HCT116 (cell line): Measurements from ENCODE around the gene QPCT. TPM values are rescaled to one million over a fixed set of nuclear protein-coding genes. Genes with fewer than 3 reads are reported as not detected.
"Not testable (repeated sequence)": the region's sequence is repeated elsewhere in the genome, so short reads cannot be mapped to it uniquely, and the experiment has no call there.

Source experiments
- ATAC-seq: fragments of 200-7000 bp; cut with Tn5 transposase; 2 replicates; pipeline ENCODE4 v1.9.1; 2020; ENCODE audit warnings: mild to moderate bottlenecking, moderate library complexity
- BruUV-seq: library from RNA; stranded (reverse); fragments of 400-500 nt; replicated peaks from 2 replicates; lab custom pipeline; 2021; lab: Mats Ljungman, UMichigan
- CTCF ChIA-PET: fragments of 300-600 bp; sonication (Branson Sonifier 250); formaldehyde crosslinking; loops from one replicate; lab custom pipeline; 2021; ENCODE audit warnings: antibody characterized with exemption; lab: Charles Lee
- POLR2A ChIA-PET: fragments of 300-600, 350-600 bp; sonication (Branson Sonifier 250); formaldehyde crosslinking; loops from one replicate; lab custom pipeline; 2021; ENCODE audit warnings: antibody characterized with exemption; lab: Charles Lee
- RAD21 ChIA-PET, 2 experiments: fragments of 300-600 bp; sonication (Branson Sonifier 250); formaldehyde crosslinking; loops; one replicate each; lab custom pipeline; 2023; ENCODE audit warnings: low total read pairs in 2 of 2; ENCODE audit not compliant: uncharacterized antibody in 2 of 2, unreplicated experiment in 2 of 2, low non-redundant PET in 1 of 2; lab: Charles Lee
- DNase-seq: peaks from one replicate; pipeline ENCODE4 v3.0.0-alpha.2; 2010; ENCODE audit warnings: low read depth, low spot score
- H2AFZ ChIP-seq: fragments of 200-600 bp; shearing (Covaris generic), sonication (generic); 2 replicates; pipeline ENCODE4 v1.6.1; 2017; ENCODE audit warnings: low read depth, mixed run types, mixed read lengths, antibody characterized with exemption, low read length; ENCODE audit not compliant: poor library complexity, severe bottlenecking
- H3K27ac ChIP-seq: 2 replicates; pipeline ENCODE4 v1.5.1; 2012; ENCODE audit warnings: low read depth, low read length
- H3K27me3 ChIP-seq: fragments of 200-600 bp; sonication (generic); 2 replicates; pipeline ENCODE4 v1.6.1; 2016; ENCODE audit warnings: mixed run types, low read length, mixed read lengths; ENCODE audit not compliant: insufficient read depth
- H3K36me3 ChIP-seq, 2 experiments: fragments of 200-500 bp in 1 of 2; fragments of 200-600 bp in 1 of 2; sonication (Bioruptor generic) in 1 of 2; sonication (generic) in 1 of 2; 2 replicates each; pipeline versions ENCODE4 v1.5.1 to v1.6.1; 2014 to 2016; ENCODE audit warnings: low read length in 2 of 2, inconsistent platforms in 1 of 2, mixed read lengths in 1 of 2, mixed run types in 1 of 2; ENCODE audit not compliant: insufficient read depth in 2 of 2, control insufficient read depth in 1 of 2
- H3K4me1 ChIP-seq, 2 experiments: fragments of 200-600 bp in 1 of 2; sonication (generic) in 1 of 2; 2 replicates each; pipeline versions ENCODE4 v1.5.1 to v1.6.1; 2012 to 2017; ENCODE audit warnings: low read length in 2 of 2, inconsistent platforms in 1 of 2, mild to moderate bottlenecking in 1 of 2, mixed read lengths in 1 of 2, mixed run types in 1 of 2, moderate library complexity in 1 of 2; ENCODE audit not compliant: insufficient read depth in 2 of 2, control insufficient read depth in 1 of 2
- H3K4me2 ChIP-seq: fragments of 200-600 bp; sonication (generic); 2 replicates; pipeline ENCODE4 v1.6.1; 2017; ENCODE audit warnings: mixed run types, low read length, mixed read lengths
- H3K4me3 ChIP-seq, 2 experiments: fragments of 200-600 bp in 1 of 2; sonication (generic) in 1 of 2; replicated peaks in 1 of 2; 2 replicates each; pipeline ENCODE4 v1.5.1; 2011 to 2016; ENCODE audit warnings: low read length in 2 of 2, control low read depth in 1 of 2, low read depth in 1 of 2, mild to moderate bottlenecking in 1 of 2, mixed read lengths in 1 of 2, mixed run types in 1 of 2
- H3K79me2 ChIP-seq: fragments of 200-600 bp; sonication (generic); 2 replicates; pipeline ENCODE4 v1.6.1; 2017; ENCODE audit warnings: mild to moderate bottlenecking, mixed run types, low read length, moderate library complexity, mixed read lengths; ENCODE audit not compliant: insufficient read depth
- H3K9ac ChIP-seq: fragments of 200-600 bp; sonication (generic); 2 replicates; pipeline ENCODE4 v1.6.1; 2016; ENCODE audit warnings: low read length, mixed read lengths
- H3K9me2 ChIP-seq: fragments of 200-600 bp; sonication (generic), shearing (Covaris generic); 2 replicates; pipeline ENCODE4 v1.6.1; 2017; ENCODE audit warnings: mixed run types, mild to moderate bottlenecking, moderate library complexity; ENCODE audit not compliant: insufficient read depth
- H3K9me3 ChIP-seq, 2 experiments: fragments of 200-500 bp in 1 of 2; fragments of 200-600 bp in 1 of 2; sonication (Bioruptor generic) in 1 of 2; sonication (generic) in 1 of 2; 2 replicates each; pipeline ENCODE4 v1.6.1; 2014 to 2017; ENCODE audit warnings: low read length in 2 of 2, mixed read lengths in 2 of 2, inconsistent platforms in 1 of 2, low read depth in 1 of 2, mild to moderate bottlenecking in 1 of 2, mixed run types in 1 of 2, moderate library complexity in 1 of 2; ENCODE audit not compliant: control insufficient read depth in 1 of 2, insufficient read depth in 1 of 2
- H4K20me1 ChIP-seq: fragments of 200-600 bp; sonication (generic), shearing (Covaris generic); 2 replicates; pipeline ENCODE4 v1.6.1; 2017; ENCODE audit warnings: mixed run types, mild to moderate bottlenecking, moderate library complexity; ENCODE audit not compliant: insufficient read depth
- SRF ChIP-seq: IDR thresholded peaks from 2 replicates; pipeline ENCODE4 v1.6.1; 2012; ENCODE audit warnings: low read depth
- ZBTB33 ChIP-seq: IDR thresholded peaks from 2 replicates; pipeline ENCODE4 v1.6.1; 2011; ENCODE audit warnings: mild to moderate bottlenecking, low read length, moderate library complexity; ENCODE audit not compliant: insufficient replicate concordance; ENCODE audit errors: extremely low read depth
- intact Hi-C: fragments of 100-400 bp; cut with micrococcal nuclease; formaldehyde crosslinking; loops from 2 replicates; pipeline ENCODE4 v1.10.0; 2022
- total RNA-seq: library from RNA; stranded (reverse); gene quantifications from one replicate; pipeline ENCODE4 v1.2.1, GENCODE V29; 2021; ENCODE audit not compliant: unreplicated experiment

The QPCT gene
- total RNA-seq, 1 experiment from 2014 or later = not detected

- H3K9me2 ChIP-seq, BruUV-seq, H3K79me2 ChIP-seq, H3K4me1 ChIP-seq, H3K27me3 ChIP-seq, H3K9me3 ChIP-seq, H2AFZ ChIP-seq, H3K4me2 ChIP-seq, DNase-seq, H3K27ac ChIP-seq, H3K36me3 ChIP-seq, H3K4me3 ChIP-seq, POLR2A ChIA-PET, intact Hi-C loops, H3K9ac ChIP-seq, CTCF ChIA-PET, ATAC-seq, RAD21 ChIA-PET, H4K20me1 ChIP-seq: not testable (repeated sequence)
Observed at GRCh38 chr2:37294858-37295257, 49.6 kb upstream of the QPCT start.

GRCh38 chr2:37295469-37296073 is 48.9 kb upstream of the QPCT start:
- DNase-seq = no peak
- ATAC-seq = no peak
- Histone ChIP-seq H4K20me1 (no peaks in the 10 kb centered on the region), H3K4me2 (no peak overlapping the region), H3K9ac (no peak overlapping the region), H3K4me1 (no peaks in the 10 kb centered on the region)
- POLR2A ChIA-PET = no interaction called here
- BruUV-seq = no TSS peak
- TF ChIP-seq SRF (no peak), ZBTB33 (no peak)
- TF ChIP-seq, all 23 proteins: peak for 0
- ChIA-PET RAD21 (no interaction called here), CTCF (no interaction called here)
- H3K36me3 ChIP-seq = no peaks in the 10 kb centered on the region
- no peak overlapping the region for H3K4me3 ChIP-seq
- no peaks in the 10 kb centered on the region for H3K9me3 ChIP-seq
- H3K9me2 ChIP-seq = no peaks in the 10 kb centered on the region
- intact Hi-C loops = no loop called here
- no peaks in the 10 kb centered on the region for H3K27me3 ChIP-seq
- H3K79me2 ChIP-seq = no peaks in the 10 kb centered on the region
- no peak overlapping the region for H2AFZ ChIP-seq
- H3K27ac ChIP-seq = no peak overlapping the region
